SK-N-SH (cell line): ENCODE data around the gene MEGF6.

Experiments used
- EP300 ChIP-seq, 2 experiments: IDR thresholded peaks; 2 replicates each; pipeline versions ENCODE4 v1.4.0 to v1.6.1; 2012; ENCODE audit warnings: borderline replicate concordance in 1 of 2, low read depth in 1 of 2, low read length in 1 of 2
- JUND ChIP-seq: IDR thresholded peaks from 2 replicates; pipeline ENCODE4 v1.4.0; 2012
- MXI1 ChIP-seq: IDR thresholded peaks from 2 replicates; pipeline ENCODE4 v1.6.1; 2012; ENCODE audit warnings: mild to moderate bottlenecking, low read depth, low read length, improper control_type of control experiment
- POLR2AphosphoS5 ChIP-seq: IDR thresholded peaks from 2 replicates; pipeline ENCODE4 v1.6.1; 2012; ENCODE audit warnings: low read depth, low read length
- TEAD4 ChIP-seq: IDR thresholded peaks from 2 replicates; pipeline ENCODE4 v1.4.0; 2012; ENCODE audit warnings: mild to moderate bottlenecking, borderline replicate concordance; ENCODE audit not compliant: insufficient read depth
- TF ChIP-seq, protein P1 (sequence below): fragments of 200-600 bp; sonication (generic); IDR thresholded peaks from 2 replicates; pipeline ENCODE4 v1.6.1; 2017; ENCODE audit warnings: antibody characterized with exemption, mild to moderate bottlenecking, moderate library complexity
- TF ChIP-seq, protein P2 (sequence below): IDR thresholded peaks from 2 replicates; pipeline ENCODE4 v1.6.1; 2012; ENCODE audit warnings: mild to moderate bottlenecking, low read depth, low read length, moderate library complexity

DNA sequence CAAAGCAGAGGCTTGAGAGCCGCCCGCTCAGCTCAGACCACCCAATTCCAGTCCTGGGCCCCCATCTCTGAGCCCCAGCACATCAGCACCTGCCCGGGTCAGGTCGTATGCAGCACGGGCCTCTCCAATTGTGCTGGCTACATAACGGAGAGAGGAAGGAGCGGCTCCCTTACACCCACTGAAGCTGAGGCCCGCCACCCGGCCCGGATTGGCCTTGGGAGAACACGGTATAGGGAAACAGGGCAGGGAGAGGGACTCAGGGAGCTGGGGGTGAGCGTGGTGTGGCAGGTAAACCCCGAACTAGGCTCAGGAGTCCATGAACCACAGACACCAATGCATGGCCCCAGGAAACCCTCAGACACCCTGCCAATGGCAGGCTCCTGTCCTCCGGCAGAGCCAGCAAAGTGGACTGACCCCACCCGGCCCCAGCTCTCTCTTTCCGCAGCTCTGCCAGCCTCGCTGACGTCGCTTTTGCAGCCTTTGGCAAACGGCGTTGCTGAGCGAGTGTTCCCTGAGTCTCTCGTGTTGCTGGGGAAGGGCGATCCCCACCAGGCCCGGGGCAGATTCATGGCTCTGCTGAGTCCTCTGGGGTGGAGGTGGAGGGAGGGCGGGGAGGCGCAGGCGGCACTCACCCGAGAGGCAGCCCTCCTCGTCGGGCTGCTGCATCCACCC, 16.5 kb downstream of the MEGF6 start:
- TF ChIP-seq, protein P1, sequence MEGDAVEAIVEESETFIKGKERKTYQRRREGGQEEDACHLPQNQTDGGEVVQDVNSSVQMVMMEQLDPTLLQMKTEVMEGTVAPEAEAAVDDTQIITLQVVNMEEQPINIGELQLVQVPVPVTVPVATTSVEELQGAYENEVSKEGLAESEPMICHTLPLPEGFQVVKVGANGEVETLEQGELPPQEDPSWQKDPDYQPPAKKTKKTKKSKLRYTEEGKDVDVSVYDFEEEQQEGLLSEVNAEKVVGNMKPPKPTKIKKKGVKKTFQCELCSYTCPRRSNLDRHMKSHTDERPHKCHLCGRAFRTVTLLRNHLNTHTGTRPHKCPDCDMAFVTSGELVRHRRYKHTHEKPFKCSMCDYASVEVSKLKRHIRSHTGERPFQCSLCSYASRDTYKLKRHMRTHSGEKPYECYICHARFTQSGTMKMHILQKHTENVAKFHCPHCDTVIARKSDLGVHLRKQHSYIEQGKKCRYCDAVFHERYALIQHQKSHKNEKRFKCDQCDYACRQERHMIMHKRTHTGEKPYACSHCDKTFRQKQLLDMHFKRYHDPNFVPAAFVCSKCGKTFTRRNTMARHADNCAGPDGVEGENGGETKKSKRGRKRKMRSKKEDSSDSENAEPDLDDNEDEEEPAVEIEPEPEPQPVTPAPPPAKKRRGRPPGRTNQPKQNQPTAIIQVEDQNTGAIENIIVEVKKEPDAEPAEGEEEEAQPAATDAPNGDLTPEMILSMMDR: no peak
- TF ChIP-seq MXI1: no peak
- TF ChIP-seq POLR2AphosphoS5: no peak
- TF ChIP-seq TEAD4: no peak
- TF ChIP-seq, protein P2, sequence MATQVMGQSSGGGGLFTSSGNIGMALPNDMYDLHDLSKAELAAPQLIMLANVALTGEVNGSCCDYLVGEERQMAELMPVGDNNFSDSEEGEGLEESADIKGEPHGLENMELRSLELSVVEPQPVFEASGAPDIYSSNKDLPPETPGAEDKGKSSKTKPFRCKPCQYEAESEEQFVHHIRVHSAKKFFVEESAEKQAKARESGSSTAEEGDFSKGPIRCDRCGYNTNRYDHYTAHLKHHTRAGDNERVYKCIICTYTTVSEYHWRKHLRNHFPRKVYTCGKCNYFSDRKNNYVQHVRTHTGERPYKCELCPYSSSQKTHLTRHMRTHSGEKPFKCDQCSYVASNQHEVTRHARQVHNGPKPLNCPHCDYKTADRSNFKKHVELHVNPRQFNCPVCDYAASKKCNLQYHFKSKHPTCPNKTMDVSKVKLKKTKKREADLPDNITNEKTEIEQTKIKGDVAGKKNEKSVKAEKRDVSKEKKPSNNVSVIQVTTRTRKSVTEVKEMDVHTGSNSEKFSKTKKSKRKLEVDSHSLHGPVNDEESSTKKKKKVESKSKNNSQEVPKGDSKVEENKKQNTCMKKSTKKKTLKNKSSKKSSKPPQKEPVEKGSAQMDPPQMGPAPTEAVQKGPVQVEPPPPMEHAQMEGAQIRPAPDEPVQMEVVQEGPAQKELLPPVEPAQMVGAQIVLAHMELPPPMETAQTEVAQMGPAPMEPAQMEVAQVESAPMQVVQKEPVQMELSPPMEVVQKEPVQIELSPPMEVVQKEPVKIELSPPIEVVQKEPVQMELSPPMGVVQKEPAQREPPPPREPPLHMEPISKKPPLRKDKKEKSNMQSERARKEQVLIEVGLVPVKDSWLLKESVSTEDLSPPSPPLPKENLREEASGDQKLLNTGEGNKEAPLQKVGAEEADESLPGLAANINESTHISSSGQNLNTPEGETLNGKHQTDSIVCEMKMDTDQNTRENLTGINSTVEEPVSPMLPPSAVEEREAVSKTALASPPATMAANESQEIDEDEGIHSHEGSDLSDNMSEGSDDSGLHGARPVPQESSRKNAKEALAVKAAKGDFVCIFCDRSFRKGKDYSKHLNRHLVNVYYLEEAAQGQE: no peak
- no peak for TF ChIP-seq JUND
- no peak for TF ChIP-seq EP300 (IDR thresholded peaks at IDR 0.05; ENCODE audit: borderline replicate concordance in 1 of 2, low read depth in 1 of 2, low read length in 1 of 2)
